ENCODE results near the gene NANP.
"Not testable (repeated sequence)": the region's sequence is repeated elsewhere in the genome, so short reads cannot be mapped to it uniquely, and the experiment has no call there.

Gene NANP

GRCh38 chr20:25644814-25645213 is 21.0 kb upstream of the NANP start:
- DNase-seq (ENCODE audit: extremely low spot score) = no peak
- POLR2A ChIA-PET = no interaction called here
- CTCF ChIA-PET = interaction anchor here (1.6 kb wide), 1 partner anchor 10 kb away, joined by 5 read pairs; no protein-coding TSS in a partner anchor
- TF ChIP-seq CTCF (IDR thresholded peaks at IDR 0.05; ENCODE audit: control extremely low read depth, extremely low read depth, low read depth, missing control alignments) = no peak

GRCh38 chr20:25643716-25644115 is 19.9 kb upstream of the NANP start:
- POLR2A ChIA-PET = no interaction called here
- CTCF ChIA-PET = interaction anchor here (1.2 to 1.6 kb wide), 2 partner anchors 9 to 33 kb away, joined by 3 to 5 read pairs; no protein-coding TSS in a partner anchor
- TF ChIP-seq CTCF (IDR thresholded peaks at IDR 0.05; ENCODE audit: control extremely low read depth, extremely low read depth, low read depth, missing control alignments) = no peak
- DNase-seq (ENCODE audit: extremely low spot score) = no peak

GRCh38 chr20:25637247-25637646 is 13.4 kb upstream of the NANP start:
- CTCF ChIA-PET = no interaction called here
- TF ChIP-seq CTCF (IDR thresholded peaks at IDR 0.05; ENCODE audit: control extremely low read depth, extremely low read depth, low read depth, missing control alignments) = no peak
- no peak for DNase-seq (ENCODE audit: extremely low spot score)
- POLR2A ChIA-PET = no interaction called here

- no peak for DNase-seq (ENCODE audit: extremely low spot score)
- no peak for TF ChIP-seq CTCF (IDR thresholded peaks at IDR 0.05; ENCODE audit: control extremely low read depth, extremely low read depth, low read depth, missing control alignments)
- ChIA-PET CTCF (no interaction called here), POLR2A (interaction anchor here (0.6 kb wide), 1 partner anchor 15 kb away, joined by 3 read pairs; no protein-coding TSS in a partner anchor)
These were observed 9.4 kb upstream of the NANP start for GRCh38 chr20:25632940-25633790.

GRCh38 chr20:25630615-25631014 is 6.8 kb upstream of the NANP start:
- POLR2A ChIA-PET; CTCF ChIA-PET; DNase-seq (ENCODE audit: extremely low spot score): not testable (repeated sequence)

- no peak for DNase-seq (ENCODE audit: extremely low spot score)
- CTCF ChIA-PET = no interaction called here
- no peak for TF ChIP-seq CTCF (IDR thresholded peaks at IDR 0.05; ENCODE audit: control extremely low read depth, extremely low read depth, low read depth, missing control alignments)
- POLR2A ChIA-PET = no interaction called here
These were observed 6.1 kb upstream of the NANP start for GRCh38 chr20:25629816-25630499.

- no peak for DNase-seq (ENCODE audit: extremely low spot score)
- TF ChIP-seq CTCF (IDR thresholded peaks at IDR 0.05; ENCODE audit: control extremely low read depth, extremely low read depth, low read depth, missing control alignments) = no peak
- POLR2A ChIA-PET = no interaction called here
- CTCF ChIA-PET = no interaction called here
These were observed 3.0 kb upstream of the NANP start for GRCh38 chr20:25626779-25627178.
